Measurements from ENCODE around the gene TMEM272.

The TMEM272 gene

GRCh38 chr13:51782026-51782710, 62.8 kb downstream of the TMEM272 start:
- DNase-seq (ENCODE audit: low read depth in 2 of 3, low spot score in 1 of 3): no peak

- DNase-seq (ENCODE audit: low read depth in 2 of 3, low spot score in 1 of 3): no peak
These were observed 63.5 kb downstream of the TMEM272 start for GRCh38 chr13:51781246-51782022.

GRCh38 chr13:51780099-51780498, 64.9 kb downstream of the TMEM272 start:
- no peak for DNase-seq (ENCODE audit: low read depth in 2 of 3, low spot score in 1 of 3)

GRCh38 chr13:51778392-51778791, 66.6 kb downstream of the TMEM272 start:
- DNase-seq (ENCODE audit: low read depth in 2 of 3, low spot score in 1 of 3): no peak

GRCh38 chr13:51777921-51778320, 67.1 kb downstream of the TMEM272 start:
- DNase-seq (ENCODE audit: low read depth in 2 of 3, low spot score in 1 of 3): no peak

- no peak for DNase-seq (ENCODE audit: low read depth in 2 of 3, low spot score in 1 of 3)
These were observed 68.8 kb downstream of the TMEM272 start for GRCh38 chr13:51776179-51776578.

- no peak for DNase-seq (ENCODE audit: low read depth in 2 of 3, low spot score in 1 of 3)
These were observed 71.5 kb downstream of the TMEM272 start for GRCh38 chr13:51773515-51773914.

GRCh38 chr13:51772781-51773180, 72.2 kb downstream of the TMEM272 start:
- no peak for DNase-seq (ENCODE audit: low read depth in 2 of 3, low spot score in 1 of 3)

GRCh38 chr13:51772105-51772455, 72.9 kb downstream of the TMEM272 start:
- DNase-seq (ENCODE audit: low read depth in 2 of 3, low spot score in 1 of 3): no peak

GRCh38 chr13:51771418-51772104, 73.4 kb downstream of the TMEM272 start:
- no peak for DNase-seq (ENCODE audit: low read depth in 2 of 3, low spot score in 1 of 3)

- no peak for DNase-seq (ENCODE audit: low read depth in 2 of 3, low spot score in 1 of 3)
These were observed 74.1 kb downstream of the TMEM272 start for GRCh38 chr13:51770681-51771417.

GRCh38 chr13:51770160-51770559, 74.8 kb downstream of the TMEM272 start:
- no peak for DNase-seq (ENCODE audit: low read depth in 2 of 3, low spot score in 1 of 3)

- DNase-seq (ENCODE audit: low read depth in 2 of 3, low spot score in 1 of 3): no peak
These were observed 75.4 kb downstream of the TMEM272 start for GRCh38 chr13:51769455-51770127.

- DNase-seq (ENCODE audit: low read depth in 2 of 3, low spot score in 1 of 3): no peak
These were observed 76.0 kb downstream of the TMEM272 start for GRCh38 chr13:51768976-51769375.

- no peak for DNase-seq (ENCODE audit: low read depth in 2 of 3, low spot score in 1 of 3)
These were observed 76.5 kb downstream of the TMEM272 start for GRCh38 chr13:51768378-51768921.

- no peak for DNase-seq (ENCODE audit: low read depth in 2 of 3, low spot score in 1 of 3)
These were observed 77.9 kb downstream of the TMEM272 start for GRCh38 chr13:51767100-51767499.

- DNase-seq (ENCODE audit: low read depth in 2 of 3, low spot score in 1 of 3): no peak
These were observed 79.8 kb downstream of the TMEM272 start for GRCh38 chr13:51765142-51765515.

GRCh38 chr13:51764184-51765141, 80.5 kb downstream of the TMEM272 start:
- peak; percentile 51 to 66 (median 62) for DNase-seq (ENCODE audit: low read depth in 2 of 3, low spot score in 1 of 3)

- no peak for DNase-seq (ENCODE audit: low read depth in 2 of 3, low spot score in 1 of 3)
These were observed 81.5 kb downstream of the TMEM272 start for GRCh38 chr13:51763486-51763885.
